GM23248 (cell line): Measurements from ENCODE around the gene GCLM. TPM values are rescaled to one million over a fixed set of nuclear protein-coding genes. Genes with fewer than 3 reads are reported as not detected.

Source experiments
- DNase-seq: peaks from one replicate; pipeline ENCODE4 v3.0.0-alpha.2; 2015
- H2AFZ ChIP-seq: fragments of 200-600 bp; sonication (generic); 2 replicates; pipeline ENCODE4 v1.6.1; 2016; ENCODE audit warnings: antibody characterized with exemption
- H3F3A ChIP-seq: fragments of 200-600 bp; sonication (generic); 2 replicates; pipeline ENCODE4 v1.6.1; 2016; ENCODE audit warnings: mild to moderate bottlenecking, antibody characterized with exemption, mixed run types; ENCODE audit not compliant: insufficient read depth
- H3K27ac ChIP-seq: fragments of 200-600 bp; sonication (generic); 2 replicates; pipeline ENCODE4 v1.5.1; 2016; ENCODE audit warnings: mild to moderate bottlenecking
- H3K27me3 ChIP-seq: fragments of 200-600 bp; sonication (generic); replicated peaks from 2 replicates; pipeline ENCODE4 v1.6.1; 2016; ENCODE audit warnings: mild to moderate bottlenecking; ENCODE audit not compliant: insufficient read depth
- H3K36me3 ChIP-seq: fragments of 200-600 bp; sonication (generic); 2 replicates; pipeline ENCODE4 v1.6.1; 2016; ENCODE audit warnings: low read depth, mild to moderate bottlenecking
- H3K4me1 ChIP-seq: fragments of 200-600 bp; sonication (generic); 2 replicates; pipeline ENCODE4 v1.6.1; 2016; ENCODE audit warnings: mild to moderate bottlenecking; ENCODE audit not compliant: insufficient read depth
- H3K4me2 ChIP-seq: fragments of 200-600 bp; sonication (generic); one replicate; pipeline ENCODE4 v1.6.1; 2016; ENCODE audit warnings: mild to moderate bottlenecking; ENCODE audit not compliant: unreplicated experiment
- H3K4me3 ChIP-seq: fragments of 200-600 bp; sonication (generic); 2 replicates; pipeline ENCODE4 v1.5.1; 2016; ENCODE audit warnings: mild to moderate bottlenecking
- H3K79me2 ChIP-seq: fragments of 200-600 bp; sonication (generic); 2 replicates; pipeline ENCODE4 v1.6.1; 2016; ENCODE audit warnings: mild to moderate bottlenecking; ENCODE audit not compliant: insufficient read depth
- H3K9ac ChIP-seq: fragments of 200-600 bp; sonication (generic); 2 replicates; pipeline ENCODE4 v1.6.1; 2016; ENCODE audit warnings: mild to moderate bottlenecking
- H3K9me2 ChIP-seq: fragments of 200-600 bp; sonication (generic); 2 replicates; pipeline ENCODE4 v1.6.1; 2016; ENCODE audit warnings: mixed run types, mild to moderate bottlenecking, moderate library complexity; ENCODE audit not compliant: insufficient read depth
- H3K9me3 ChIP-seq: fragments of 200-600 bp; sonication (generic); one replicate; pipeline ENCODE4 v1.6.1; 2017; ENCODE audit warnings: low read depth
- H4K20me1 ChIP-seq: fragments of 200-600 bp; sonication (generic); 2 replicates; pipeline ENCODE4 v1.6.0; 2016; ENCODE audit not compliant: insufficient read depth
- EZH2 ChIP-seq: fragments of 200-600 bp; sonication (generic); IDR thresholded peaks from 2 replicates; pipeline ENCODE4 v1.6.1; 2018; ENCODE audit warnings: antibody characterized with exemption, mild to moderate bottlenecking; ENCODE audit not compliant: insufficient read depth, poor library complexity, severe bottlenecking
- EZH2phosphoT487 ChIP-seq: fragments of 200-600 bp; sonication (generic); IDR thresholded peaks from 2 replicates; pipeline ENCODE4 v1.6.1; 2018; ENCODE audit warnings: antibody characterized with exemption, moderate library complexity, mild to moderate bottlenecking, low read depth; ENCODE audit not compliant: insufficient read depth
- WGBS, 2 experiments: methylation state at CpG; one replicate each; pipeline ENCODE4 v1.1.6; 2015 to 2017; ENCODE audit warnings: low lambda C conversion rate in 2 of 2, low coverage in 1 of 2; ENCODE audit errors: missing lambda C conversion rate in 2 of 2; 5-methylcytosine and 5-hydroxymethylcytosine counted together
- in situ Hi-C: fragments of 300-500 bp; cut with MboI; formaldehyde crosslinking; loops from 2 replicates; pipeline ENCODE4 v1.15.0; 2020
- microRNA counts: library from miRNA; unstranded; fragments of <30 nt; microRNA quantifications from one replicate; lab custom pipeline; 2016
- microRNA-seq: library from miRNA; unstranded; fragments of <30 nt; microRNA quantifications from one replicate; pipeline ENCODE4, GENCODE V29; 2016; ENCODE audit warnings: borderline number of aligned reads
- polyA plus RNA-seq: library from polyadenylated mRNA; unstranded; fragments of >200 nt; fragmentation: Nextera tagmentation; extraction: Ambion mirVana; gene quantifications from 2 replicates; pipeline ENCODE4 v1.2.1, GENCODE V29; 2016
- small RNA-seq: library from RNA; depleted of rRNA; stranded (forward); fragments of <200 nt; gene quantifications from one replicate; pipeline ENCODE3, GENCODE V24; 2014; ENCODE audit warnings: low read depth, low replicate concordance
- total RNA-seq: library from RNA; depleted of rRNA; stranded (reverse); fragments of >200 nt; shearing (Covaris generic); gene quantifications from 2 replicates; pipeline ENCODE4 v1.2.3, GENCODE V29; 2014; rRNA removed

The GCLM gene
- total and polyA plus RNA-seq, 2 experiments from 2014 or later: 32.7 to 69.0 TPM

- no peaks in the 10 kb centered on the region for H3K9me3 ChIP-seq
- 63 to 71% methylated on average over 2 of the region's 2 CpGs for WGBS, 2 experiments
- peaks cover 47% of the 10 kb centered on the region for H3K4me1 ChIP-seq
- no peaks in the 10 kb centered on the region for H3K27me3 ChIP-seq
- H3K4me3 ChIP-seq: no peak overlapping the region
- H3F3A ChIP-seq: peaks cover 54% of the 10 kb centered on the region
- DNase-seq: peak; percentile 51
- H3K4me2 ChIP-seq: peak overlapping the region; percentile 66
- no peaks in the 10 kb centered on the region for H3K9me2 ChIP-seq
- no peak overlapping the region for H2AFZ ChIP-seq
- H4K20me1 ChIP-seq: no peaks in the 10 kb centered on the region
- in situ Hi-C loops: loop anchor here (10.0 to 25.0 kb wide), 3 partner anchors 215 to 527 kb away; no protein-coding TSS in a partner anchor
- no peaks in the 10 kb centered on the region for H3K36me3 ChIP-seq
- H3K9ac ChIP-seq: peak overlapping the region; percentile 9; the same call in 1 of the 2 replicates
- TF ChIP-seq EZH2 (no peak), EZH2phosphoT487 (no peak)
- H3K79me2 ChIP-seq: no peaks in the 10 kb centered on the region
- H3K27ac ChIP-seq: peak overlapping the region; percentile 64
Measured at GRCh38 chr1:93839753-93840152, 69.5 kb downstream of the GCLM start.

GRCh38 chr1:93839307-93839706, 69.9 kb downstream of the GCLM start:
- Histone ChIP-seq H3F3A (peaks cover 50% of the 10 kb centered on the region), H3K4me3 (no peak overlapping the region), H3K79me2 (no peaks in the 10 kb centered on the region), H3K4me1 (peaks cover 43% of the 10 kb centered on the region), H3K36me3 (no peaks in the 10 kb centered on the region), H3K9ac (peak overlapping the region; percentile 9; the same call in 1 of the 2 replicates), H2AFZ (no peak overlapping the region), H3K27me3 (no peaks in the 10 kb centered on the region), H3K9me3 (no peaks in the 10 kb centered on the region), H3K4me2 (peak overlapping the region; percentile 66), H3K9me2 (no peaks in the 10 kb centered on the region), H4K20me1 (no peaks in the 10 kb centered on the region), H3K27ac (peak overlapping the region; percentile 64)
- TF ChIP-seq EZH2phosphoT487 (no peak), EZH2 (no peak)
- 0% methylated on average over 1 of the region's 1 CpG for WGBS, 2 experiments
- in situ Hi-C loops: loop anchor here (10.0 to 25.0 kb wide), 3 partner anchors 215 to 527 kb away; no protein-coding TSS in a partner anchor
- DNase-seq: peak; percentile 96

- H3K4me2 ChIP-seq: no peak overlapping the region
- H3K27ac ChIP-seq: no peak overlapping the region
- peaks cover 36% of the 10 kb centered on the region for H3F3A ChIP-seq
- in situ Hi-C loops: loop anchor here (10.0 to 25.0 kb wide), 3 partner anchors 213 to 526 kb away; no protein-coding TSS in a partner anchor
- no peaks in the 10 kb centered on the region for H3K27me3 ChIP-seq
- no peaks in the 10 kb centered on the region for H3K79me2 ChIP-seq
- DNase-seq: no peak
- H3K36me3 ChIP-seq: no peaks in the 10 kb centered on the region
- H4K20me1 ChIP-seq: no peaks in the 10 kb centered on the region
- no peak overlapping the region for H3K4me3 ChIP-seq
- WGBS, 2 experiments: 99 to 100% methylated on average over 3 of the region's 3 CpGs
- no peaks in the 10 kb centered on the region for H3K9me3 ChIP-seq
- no peak overlapping the region for H3K9ac ChIP-seq
- no peak for TF ChIP-seq EZH2phosphoT487
- no peak for TF ChIP-seq EZH2
- H3K9me2 ChIP-seq: no peaks in the 10 kb centered on the region
- no peak overlapping the region for H2AFZ ChIP-seq
- peaks cover 30% of the 10 kb centered on the region for H3K4me1 ChIP-seq
Measured at GRCh38 chr1:93837961-93838360, 71.3 kb downstream of the GCLM start.

MicroRNA genes within 50 kb of the gene (microRNA counts, 767-probe panel; counts per million panel counts)
- microRNA hsa-miR-760 (lab: Ali Mortazavi, UCI): 447 counts per million, percentile 86 among the panel's probes with 10 or more counts

Small RNA genes lying within 50 kb of the gene (microRNA-seq; reads per million reads assigned to microRNA genes)
- 35.3 reads per million, percentile 37 among the genes with 10 or more reads in this experiment for gene MIR760

Small RNA genes lying within 50 kb of the gene (small RNA-seq; reads per million reads assigned to genes)
- gene AL117351.2: not detected
- not detected for gene MIR760

Other genes starting within 250 kb of the GCLM start
- gene BCAR3, start 227.6 kb downstream of the GCLM start, total RNA-seq: 79.5 and 83.2 TPM in 2 replicates
- 62.2 and 65.1 TPM in 2 replicates for gene BCAR3, start 227.6 kb downstream of the GCLM start, polyA plus RNA-seq
- gene DNTTIP2, start 30.2 kb downstream of the GCLM start, total RNA-seq: 31.1 and 35.8 TPM in 2 replicates
- gene DNTTIP2, start 30.2 kb downstream of the GCLM start, polyA plus RNA-seq: 52.8 and 62.1 TPM in 2 replicates
- gene ABCA4, start 211.7 kb upstream of the GCLM start, total RNA-seq: 0.63 and 3.7 TPM in 2 replicates
- gene ABCA4, start 211.7 kb upstream of the GCLM start, polyA plus RNA-seq: 0.20 and 0.25 TPM in 2 replicates